COLO829 (cell line): ENCODE measurements around the gene ARHGEF10L.

Experiments used
- DNase-seq: peaks from one replicate; pipeline ENCODE4 v3.0.0; 2012; ENCODE audit warnings: low spot score

ARHGEF10L gene

GRCh38 chr1:17679856-17680255 lies 140.4 kb downstream of the ARHGEF10L start:
- DNase-seq = no peak

GRCh38 chr1:17680308-17680707 lies 140.8 kb downstream of the ARHGEF10L start:
- DNase-seq = no peak

GRCh38 chr1:17682400-17682799 lies 142.9 kb downstream of the ARHGEF10L start:
- peak; percentile 33 for DNase-seq

GRCh38 chr1:17683598-17683997 lies 144.1 kb downstream of the ARHGEF10L start:
- DNase-seq = no peak

- no peak for DNase-seq
Measured at GRCh38 chr1:17684810-17685209, 145.3 kb downstream of the ARHGEF10L start.

- DNase-seq = no peak
Measured at GRCh38 chr1:17686258-17686657, 146.8 kb downstream of the ARHGEF10L start.

GRCh38 chr1:17687145-17687544 lies 147.6 kb downstream of the ARHGEF10L start:
- DNase-seq = no peak

GRCh38 chr1:17688217-17688810 lies 148.8 kb downstream of the ARHGEF10L start:
- DNase-seq = no peak

GRCh38 chr1:17689011-17689410 lies 149.5 kb downstream of the ARHGEF10L start:
- no peak for DNase-seq

- DNase-seq = no peak
Measured at GRCh38 chr1:17690906-17691634, 151.6 kb downstream of the ARHGEF10L start.

- DNase-seq = no peak
Measured at GRCh38 chr1:17692645-17693044, 153.1 kb downstream of the ARHGEF10L start.

GRCh38 chr1:17696417-17697301 lies 157.2 kb downstream of the ARHGEF10L start:
- DNase-seq = peak; percentile 25

- no peak for DNase-seq
Measured at GRCh38 chr1:17697458-17697857, 158.0 kb downstream of the ARHGEF10L start.

GRCh38 chr1:17699581-17699980 lies 160.1 kb downstream of the ARHGEF10L start:
- DNase-seq = no peak

- no peak for DNase-seq
Measured at GRCh38 chr1:17700945-17701810, 161.7 kb downstream of the ARHGEF10L start.

- no peak for DNase-seq
Measured at GRCh38 chr1:17704176-17704575, 164.7 kb downstream of the ARHGEF10L start.

- DNase-seq = no peak
Measured at GRCh38 chr1:17706445-17706844, 166.9 kb downstream of the ARHGEF10L start.

- no peak for DNase-seq
Measured at GRCh38 chr1:17709981-17710380, 170.5 kb downstream of the ARHGEF10L start.

- no peak for DNase-seq
Measured at GRCh38 chr1:17710889-17711576, 171.5 kb downstream of the ARHGEF10L start.

GRCh38 chr1:17711577-17711910 lies 172.0 kb downstream of the ARHGEF10L start:
- DNase-seq = no peak

- DNase-seq = no peak
Measured at GRCh38 chr1:17711941-17712340, 172.4 kb downstream of the ARHGEF10L start.
